Panc1 (cell line): ENCODE results near the gene GAST. TPM values are rescaled to one million over a fixed set of nuclear protein-coding genes. Genes with fewer than 3 reads are reported as not detected.

Experiments
- ATAC-seq: fragments of 200-7000 bp; cut with Tn5 transposase; 2 replicates; pipeline ENCODE4 v1.9.1; 2020; ENCODE audit warnings: mild to moderate bottlenecking, moderate library complexity
- BruUV-seq: library from RNA; stranded (reverse); fragments of 400-500 nt; replicated peaks from 2 replicates; lab custom pipeline; 2021; lab: Mats Ljungman, UMichigan
- CTCF ChIA-PET: fragments of 300-600 bp; sonication (Branson Sonifier 250); formaldehyde crosslinking; loops from one replicate; lab custom pipeline; 2022; ENCODE audit warnings: antibody characterized with exemption; lab: Charles Lee
- POLR2A ChIA-PET: fragments of 300-600 bp; sonication (Branson Sonifier 250); formaldehyde crosslinking; loops from one replicate; lab custom pipeline; 2022; ENCODE audit warnings: antibody characterized with exemption; lab: Charles Lee
- DNase-seq: peaks from one replicate; pipeline ENCODE4 v3.0.0-alpha.2; 2010; ENCODE audit warnings: low read depth, low spot score
- H3K27ac ChIP-seq: 2 replicates; pipeline ENCODE4 v1.5.1; 2011; ENCODE audit warnings: mild to moderate bottlenecking, low read length, inconsistent platforms
- H3K27me3 ChIP-seq: fragments of 200-500 bp; sonication (Bioruptor generic); 2 replicates; pipeline ENCODE4 v1.6.0; 2014; ENCODE audit warnings: low read length, inconsistent platforms; ENCODE audit not compliant: control insufficient read depth, insufficient read depth
- H3K36me3 ChIP-seq: fragments of 200-500 bp; sonication (Bioruptor generic); 2 replicates; pipeline ENCODE4 v1.5.1; 2014; ENCODE audit warnings: inconsistent platforms, mild to moderate bottlenecking, low read length, moderate library complexity; ENCODE audit not compliant: control insufficient read depth, insufficient read depth
- H3K4me1 ChIP-seq: 2 replicates; pipeline ENCODE4 v1.5.1; 2011; ENCODE audit warnings: inconsistent platforms, mild to moderate bottlenecking, low read length, moderate library complexity; ENCODE audit not compliant: control insufficient read depth, insufficient read depth
- H3K4me3 ChIP-seq, 2 experiments: 2 replicates each; pipeline ENCODE4 v1.5.1; 2011 to 2012; ENCODE audit warnings: low read depth in 2 of 2, low read length in 2 of 2, mild to moderate bottlenecking in 2 of 2, inconsistent platforms in 1 of 2, moderate library complexity in 1 of 2
- H3K9me3 ChIP-seq: fragments of 200-500 bp; sonication (Bioruptor generic); 2 replicates; pipeline ENCODE4 v1.5.1; 2014; ENCODE audit warnings: low read depth, mild to moderate bottlenecking, inconsistent platforms, low read length, moderate library complexity; ENCODE audit not compliant: control insufficient read depth, insufficient read depth
- CTCF ChIP-seq: fragments of 450-650 bp; IDR thresholded peaks from 2 replicates; pipeline ENCODE4 v1.5.1; 2017; ENCODE audit warnings: mild to moderate bottlenecking
- POLR2AphosphoS5 ChIP-seq: IDR thresholded peaks from 2 replicates; pipeline ENCODE4 v1.6.1; 2012; ENCODE audit warnings: mild to moderate bottlenecking, low read depth, low read length, moderate library complexity
- REST ChIP-seq, 2 experiments: IDR thresholded peaks; 2 replicates each; pipeline ENCODE4 v1.6.1; 2011 to 2012; ENCODE audit warnings: low read depth in 2 of 2, control low read depth in 1 of 2, low read length in 1 of 2, mild to moderate bottlenecking in 1 of 2, moderate library complexity in 1 of 2; ENCODE audit not compliant: insufficient read depth in 1 of 2
- SIN3A ChIP-seq: IDR thresholded peaks from 2 replicates; pipeline ENCODE4 v1.6.1; 2012; ENCODE audit warnings: low read depth, mild to moderate bottlenecking, low read length, moderate library complexity, borderline replicate concordance; ENCODE audit not compliant: insufficient read depth
- TCF7L2 ChIP-seq: IDR thresholded peaks from 2 replicates; pipeline ENCODE4 v1.6.1; 2011; ENCODE audit warnings: mild to moderate bottlenecking, low read depth, low read length, inconsistent platforms
- in situ Hi-C: cut with HindIII; loops from 2 replicates; pipeline ENCODE4 v1.10.0; 2016; ENCODE audit warnings: low sequenced_read_pairs, low pct_unique_long_range_greater_than_20kb
- intact Hi-C: fragments of 100-400 bp; cut with micrococcal nuclease; formaldehyde crosslinking; loops from one replicate; pipeline ENCODE4 v1.10.0; 2022; ENCODE audit not compliant: unreplicated experiment
- total RNA-seq: library from RNA; stranded (reverse); gene quantifications from one replicate; pipeline ENCODE4 v1.2.1, GENCODE V29; 2021; ENCODE audit not compliant: unreplicated experiment

GAST gene
- total RNA-seq, 1 experiment from 2014 or later, result not detected

- Histone ChIP-seq H3K36me3 (no peaks in the 10 kb centered on the region), H3K4me1 (no peaks in the 10 kb centered on the region), H3K27ac (no peak overlapping the region), H3K27me3 (no peaks in the 10 kb centered on the region), H3K4me3 (no peak overlapping the region), H3K9me3 (no peaks in the 10 kb centered on the region)
- ATAC-seq (0 out of 2 replicates have a peak, but pooled peaks have one; percentile 13), DNase-seq (no peak)
- ChIA-PET CTCF (no interaction called here), POLR2A (no interaction called here)
- TF ChIP-seq POLR2AphosphoS5, result no peak
- TF ChIP-seq TCF7L2, result no peak
- TF ChIP-seq SIN3A, result no peak
- no peak for TF ChIP-seq CTCF
- no peak for TF ChIP-seq REST (IDR thresholded peaks at IDR 0.05; ENCODE audit: insufficient read depth in 1 of 2, low read depth in 2 of 2, low read length in 1 of 2)
- in situ Hi-C loops (no loop called here), intact Hi-C loops (no loop called here)
- BruUV-seq, result no TSS peak
These were observed 13.0 kb downstream of the GAST start for GRCh38 chr17:41725134-41725533.

- no peaks in the 10 kb centered on the region for H3K4me1 ChIP-seq
- intact Hi-C loops, result no loop called here
- CTCF ChIA-PET, result interaction anchor here (1.1 kb wide), 1 partner anchor 32 kb away, joined by 3 read pairs; no protein-coding TSS in a partner anchor
- POLR2A ChIA-PET, result no interaction called here
- no peak overlapping the region for H3K4me3 ChIP-seq
- no peaks in the 10 kb centered on the region for H3K27me3 ChIP-seq
- ATAC-seq, result no peak
- in situ Hi-C loops, result no loop called here
- BruUV-seq, result no TSS peak
- H3K36me3 ChIP-seq, result no peaks in the 10 kb centered on the region
- H3K27ac ChIP-seq, result no peak overlapping the region
- no peaks in the 10 kb centered on the region for H3K9me3 ChIP-seq
- no peak for DNase-seq
- TF ChIP-seq TCF7L2 (no peak), CTCF (no peak), REST (IDR thresholded peaks at IDR 0.05; ENCODE audit: insufficient read depth in 1 of 2, low read depth in 2 of 2, low read length in 1 of 2) (no peak), POLR2AphosphoS5 (no peak), SIN3A (no peak)
These were observed 15.9 kb downstream of the GAST start for GRCh38 chr17:41728056-41728455.
